22Rv1 (cell line): Measurements from ENCODE around the gene KCND2.

Experiments
- H3K27ac ChIP-seq: fragments of 450-650 bp; 2 replicates; pipeline ENCODE4 v1.5.1; 2017
- ZFX ChIP-seq: fragments of 450-650 bp; IDR thresholded peaks from 2 replicates; pipeline ENCODE4 v1.6.1; 2017; ENCODE audit warnings: antibody characterized with exemption, borderline replicate concordance
- TF ChIP-seq, protein P1 (sequence below): fragments of 450-650 bp; IDR thresholded peaks from 2 replicates; pipeline ENCODE4 v1.5.1; 2017; ENCODE audit warnings: mild to moderate bottlenecking

KCND2 gene

DNA sequence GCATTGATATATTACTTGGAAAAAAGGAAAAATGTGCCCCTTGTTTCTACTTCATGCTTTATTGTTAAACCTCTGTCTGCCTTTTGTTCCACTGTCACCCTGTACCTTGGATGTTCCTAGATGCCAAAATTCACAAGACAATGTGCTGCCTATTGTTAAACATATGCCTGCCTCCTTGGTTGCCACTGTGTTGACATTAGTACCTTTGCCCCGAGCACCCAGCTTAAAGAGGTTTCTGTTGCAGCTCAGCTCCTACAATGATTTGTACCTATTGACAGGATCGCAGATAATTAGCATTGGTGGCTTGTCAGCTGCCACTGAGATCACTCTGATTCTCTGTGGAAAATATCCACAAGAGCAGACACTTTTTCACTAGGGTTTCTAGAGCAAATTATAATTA lies 188.0 kb downstream of the KCND2 start:
- no peak for TF ChIP-seq ZFX
- no peak overlapping the region for H3K27ac ChIP-seq

DNA sequence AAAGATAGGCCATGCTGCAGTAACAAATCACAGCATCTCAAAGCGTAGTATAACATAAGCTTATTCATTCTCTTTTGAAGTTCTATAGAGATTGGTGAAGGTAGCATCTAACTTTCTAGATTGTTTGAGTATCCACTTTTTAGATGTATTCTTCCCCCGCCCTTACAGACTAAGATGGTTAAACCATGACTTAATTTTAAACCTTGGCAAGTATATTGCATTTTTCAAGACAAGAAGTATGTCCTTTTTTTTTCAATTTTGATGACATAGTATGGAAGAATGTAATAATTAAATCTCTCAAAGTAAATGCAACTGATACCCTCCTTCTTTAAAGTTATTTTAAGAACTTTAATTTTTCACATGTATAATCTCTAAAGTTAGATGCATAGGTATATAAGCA lies 190.0 kb downstream of the KCND2 start:
- no peak overlapping the region for H3K27ac ChIP-seq
- TF ChIP-seq ZFX = no peak
- TF ChIP-seq, protein P1, sequence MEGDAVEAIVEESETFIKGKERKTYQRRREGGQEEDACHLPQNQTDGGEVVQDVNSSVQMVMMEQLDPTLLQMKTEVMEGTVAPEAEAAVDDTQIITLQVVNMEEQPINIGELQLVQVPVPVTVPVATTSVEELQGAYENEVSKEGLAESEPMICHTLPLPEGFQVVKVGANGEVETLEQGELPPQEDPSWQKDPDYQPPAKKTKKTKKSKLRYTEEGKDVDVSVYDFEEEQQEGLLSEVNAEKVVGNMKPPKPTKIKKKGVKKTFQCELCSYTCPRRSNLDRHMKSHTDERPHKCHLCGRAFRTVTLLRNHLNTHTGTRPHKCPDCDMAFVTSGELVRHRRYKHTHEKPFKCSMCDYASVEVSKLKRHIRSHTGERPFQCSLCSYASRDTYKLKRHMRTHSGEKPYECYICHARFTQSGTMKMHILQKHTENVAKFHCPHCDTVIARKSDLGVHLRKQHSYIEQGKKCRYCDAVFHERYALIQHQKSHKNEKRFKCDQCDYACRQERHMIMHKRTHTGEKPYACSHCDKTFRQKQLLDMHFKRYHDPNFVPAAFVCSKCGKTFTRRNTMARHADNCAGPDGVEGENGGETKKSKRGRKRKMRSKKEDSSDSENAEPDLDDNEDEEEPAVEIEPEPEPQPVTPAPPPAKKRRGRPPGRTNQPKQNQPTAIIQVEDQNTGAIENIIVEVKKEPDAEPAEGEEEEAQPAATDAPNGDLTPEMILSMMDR = no peak

DNA sequence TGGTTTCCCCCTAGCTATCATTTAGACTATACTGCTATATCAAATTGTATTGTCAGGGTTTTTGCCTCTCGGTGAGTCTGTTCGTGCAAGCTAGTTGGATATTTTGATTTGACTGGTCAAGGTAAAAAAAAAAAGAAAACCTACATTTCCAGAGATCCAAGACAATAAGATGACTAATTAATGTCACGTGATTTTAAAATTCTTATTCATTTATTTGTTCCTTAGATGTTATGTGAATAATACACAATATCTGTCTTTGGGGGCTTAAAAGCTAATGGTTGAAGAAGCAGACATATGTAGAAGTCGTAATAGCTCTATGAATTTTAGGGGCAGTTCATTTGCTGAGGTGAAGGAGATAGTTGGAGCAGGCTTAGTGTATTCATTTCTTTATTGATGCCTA lies 191.1 kb downstream of the KCND2 start:
- TF ChIP-seq, protein P1 = no peak
- no peak for TF ChIP-seq ZFX
- no peak overlapping the region for H3K27ac ChIP-seq

DNA sequence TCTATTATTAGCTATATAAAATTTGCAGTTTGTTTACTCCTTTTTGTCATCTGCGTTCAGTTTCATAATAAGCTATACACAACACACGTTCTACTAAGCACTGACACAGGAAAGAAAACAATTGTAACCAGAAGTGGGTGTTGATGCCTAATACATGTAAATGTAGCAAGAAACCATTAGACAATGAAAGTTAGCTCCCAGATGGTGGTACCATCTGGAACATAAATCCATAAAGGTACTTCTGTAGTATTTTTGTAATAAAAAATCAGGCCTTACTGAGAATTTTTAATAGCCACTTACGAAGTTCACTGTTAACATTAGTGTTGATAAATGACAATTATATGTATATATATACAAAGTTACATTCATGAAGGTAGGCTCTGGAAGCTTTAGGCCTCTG lies 194.7 kb downstream of the KCND2 start:
- TF ChIP-seq, protein P1 = no peak
- TF ChIP-seq ZFX = no peak
- no peak overlapping the region for H3K27ac ChIP-seq

DNA sequence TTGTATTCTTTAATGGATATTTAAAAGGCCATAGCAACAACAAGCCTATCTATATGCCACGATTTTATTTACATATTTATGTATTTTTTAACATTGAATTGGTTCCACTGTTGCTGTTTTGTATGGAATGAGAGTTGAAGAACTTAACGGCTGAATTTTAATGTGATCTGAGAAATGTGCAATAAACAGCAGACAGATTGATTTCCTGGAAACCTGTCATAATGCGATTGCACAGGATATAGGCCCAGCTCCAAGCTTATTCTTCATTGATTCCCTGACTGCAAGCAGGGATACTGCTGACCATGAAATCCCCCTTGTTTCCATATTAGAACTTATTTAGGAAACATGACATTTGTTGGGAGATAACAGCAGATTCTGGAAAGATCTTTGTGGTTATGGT lies 195.6 kb downstream of the KCND2 start:
- TF ChIP-seq, protein P1 = no peak
- TF ChIP-seq ZFX = no peak
- no peak overlapping the region for H3K27ac ChIP-seq

DNA sequence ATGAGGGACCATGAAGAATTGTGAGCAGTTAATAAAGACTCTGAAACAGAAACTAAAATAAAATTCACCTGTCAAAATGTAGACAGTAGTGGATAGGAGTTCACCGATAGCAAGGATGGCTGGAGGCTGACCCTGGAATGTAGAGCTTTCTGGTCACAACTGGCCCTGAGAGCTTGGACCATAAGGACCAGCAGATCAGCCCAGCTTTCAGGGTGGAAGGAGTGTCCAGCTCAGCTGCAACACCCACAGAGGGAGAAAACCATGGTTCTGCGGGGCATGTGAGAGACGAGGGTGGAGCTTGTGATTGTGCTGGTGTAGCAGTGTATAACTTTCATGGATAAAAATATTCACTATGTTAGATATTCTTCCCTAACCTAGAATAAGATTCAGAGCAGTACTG lies 199.9 kb downstream of the KCND2 start:
- TF ChIP-seq, protein P1 = no peak
- no peak for TF ChIP-seq ZFX
- H3K27ac ChIP-seq = no peak overlapping the region

DNA sequence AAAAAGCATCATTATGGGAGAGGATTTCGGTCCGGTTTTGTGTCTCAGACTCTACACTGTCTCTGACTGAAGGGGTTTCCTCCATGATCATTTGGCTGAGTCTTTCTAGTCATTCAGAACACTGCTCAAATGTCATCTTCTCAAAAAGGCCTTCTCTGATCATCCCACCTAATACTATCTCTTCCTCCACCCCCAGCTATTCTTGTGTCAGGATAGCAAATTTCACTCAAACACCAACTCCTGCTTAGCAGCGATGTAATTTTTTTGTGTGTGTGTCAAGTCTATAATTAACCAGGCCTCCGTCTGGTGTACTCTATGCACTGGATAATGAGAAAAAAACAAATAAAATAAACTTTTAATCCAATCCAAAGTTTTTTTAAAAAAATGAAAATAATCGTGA lies 200.4 kb downstream of the KCND2 start:
- no peak overlapping the region for H3K27ac ChIP-seq
- TF ChIP-seq, protein P1 = no peak
- TF ChIP-seq ZFX = no peak

DNA sequence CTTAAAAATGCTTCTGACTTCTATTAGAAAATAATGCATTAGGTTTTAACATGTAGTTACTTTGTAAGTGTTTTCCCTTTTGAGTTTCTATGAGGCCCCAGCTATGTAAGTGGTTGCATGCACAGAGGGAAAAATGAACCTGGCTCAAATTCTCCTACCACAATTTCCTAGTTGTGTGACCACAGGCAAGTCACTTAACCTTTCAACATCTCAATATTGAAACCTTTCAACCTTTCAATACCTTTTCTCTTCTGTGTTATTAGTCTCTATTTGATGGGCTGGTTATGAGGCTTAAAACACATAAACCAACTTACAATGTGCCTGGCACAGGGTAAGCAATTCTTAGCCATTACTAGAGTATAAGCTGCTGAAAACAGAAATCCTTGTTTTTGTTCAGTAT lies 203.0 kb downstream of the KCND2 start:
- H3K27ac ChIP-seq = no peak overlapping the region
- no peak for TF ChIP-seq ZFX
- TF ChIP-seq, protein P1 = no peak
